ENCODE measurements around the gene TLR6. TPM values are rescaled to one million over a fixed set of nuclear protein-coding genes. Genes with fewer than 3 reads are reported as not detected.

The TLR6 gene
- 2.3 and 2.5 TPM in 2 replicates for total RNA-seq

GRCh38 chr4:38856524-38857337 is at the start of gene TLR6:
Gene TLR6, minus strand, starts transcription at chr4:38856817. Its CDS starts 27,344 bp downstream, at chr4:38829473.

GRCh38 chr4:38867478-38868058 is 11.0 kb upstream of the TLR6 start, which contains the start of gene FAM114A1:
Gene FAM114A1, plus strand, starts transcription at chr4:38867806. Its CDS starts 10,273 bp downstream, at chr4:38878079.

DNA sequence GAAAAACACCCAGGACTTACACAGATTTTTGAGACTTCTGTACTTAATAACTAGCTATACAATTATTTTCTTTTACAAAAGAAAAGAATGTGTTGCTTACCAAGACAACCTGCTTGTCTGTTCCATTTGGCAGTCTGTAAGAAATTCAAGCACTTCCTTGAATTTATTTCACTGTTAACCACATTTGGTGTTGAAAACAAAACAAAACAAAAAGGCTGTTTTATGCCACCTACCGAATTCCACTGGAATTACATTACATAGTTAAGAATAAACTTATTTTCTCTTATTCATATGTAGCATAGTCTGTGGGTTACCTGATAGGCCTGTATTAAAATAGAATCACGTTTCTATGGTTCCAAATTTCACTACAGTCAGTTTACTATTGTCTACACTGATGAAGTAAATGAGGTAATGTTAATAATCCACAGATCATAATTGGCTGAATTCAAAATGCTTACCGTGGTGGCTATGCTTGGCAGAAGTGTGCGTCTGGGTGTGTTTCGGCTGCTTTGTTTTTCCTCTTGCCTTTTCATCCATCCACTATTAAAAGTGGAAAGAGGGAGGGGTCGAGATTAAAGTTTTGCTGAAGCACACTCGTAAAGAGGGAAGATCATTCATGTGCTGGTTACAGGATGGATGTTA is 51.8 kb downstream of the TLR6 start, which contains the start of gene TLR1:
TSS of gene TLR1 (minus strand) at position 138 of the 642 bp plus-strand sequence. CDS start 5,960 bp downstream, outside the sequence.

GRCh38 chr4:38782452-38783108 is 74.0 kb downstream of the TLR6 start, which contains the start of gene TLR10:
Gene TLR10, minus strand, starts transcription at chr4:38782990. Its CDS starts 7,400 bp downstream, at chr4:38775590.

Other genes starting within 250 kb of the TLR6 start
- gene KLF3, start 192.6 kb downstream of the TLR6 start, total RNA-seq = 7.6 and 9.8 TPM in 2 replicates
- gene TLR10, start 73.8 kb downstream of the TLR6 start, total RNA-seq = under 0.01 TPM in 1 of 2 replicates, not detected in the other
- 0.96 and 1.4 TPM in 2 replicates for gene TLR1, start 52.0 kb downstream of the TLR6 start, total RNA-seq
- 489 and 527 TPM in 2 replicates for gene FAM114A1, start 11.0 kb upstream of the TLR6 start, total RNA-seq
- gene TMEM156, start 175.6 kb upstream of the TLR6 start, total RNA-seq = under 0.01 and 0.58 TPM in 2 replicates
- gene KLHL5, start 205.4 kb upstream of the TLR6 start, total RNA-seq = 47.7 and 74.7 TPM in 2 replicates

Data from regular cardiac myocyte (primary cell).